GM19438 (cell line): ENCODE data around the gene TMEM184B.

Experiments used
- ATAC-seq: cut with Tn5 transposase; IDR thresholded peaks from one replicate; pipeline ENCODE4 v1.9.1; 2021; ENCODE audit warnings: low read depth; ENCODE audit not compliant: unreplicated experiment

TMEM184B gene

GRCh38 chr22:38308791-38309498 lies 36.1 kb upstream of the TMEM184B start:
- ATAC-seq, result no peak

- ATAC-seq, result peak; percentile 68
Measured at GRCh38 chr22:38305471-38306448, 33.0 kb upstream of the TMEM184B start.

- ATAC-seq, result no peak
Measured at GRCh38 chr22:38304526-38304925, 31.7 kb upstream of the TMEM184B start.

- ATAC-seq, result no peak
Measured at GRCh38 chr22:38303974-38304373, 31.2 kb upstream of the TMEM184B start.

GRCh38 chr22:38302906-38303305 lies 30.1 kb upstream of the TMEM184B start:
- no peak for ATAC-seq

GRCh38 chr22:38300946-38301345 lies 28.1 kb upstream of the TMEM184B start:
- ATAC-seq, result no peak

- no peak for ATAC-seq
Measured at GRCh38 chr22:38300197-38300945, 27.6 kb upstream of the TMEM184B start.

GRCh38 chr22:38299770-38300102 lies 26.9 kb upstream of the TMEM184B start:
- no peak for ATAC-seq

- no peak for ATAC-seq
Measured at GRCh38 chr22:38298312-38299005, 25.6 kb upstream of the TMEM184B start.

GRCh38 chr22:38296372-38296771 lies 23.6 kb upstream of the TMEM184B start:
- ATAC-seq, result no peak

- ATAC-seq, result no peak
Measured at GRCh38 chr22:38295863-38296262, 23.1 kb upstream of the TMEM184B start.

- no peak for ATAC-seq
Measured at GRCh38 chr22:38295339-38295738, 22.5 kb upstream of the TMEM184B start.

- no peak for ATAC-seq
Measured at GRCh38 chr22:38294193-38294592, 21.4 kb upstream of the TMEM184B start.

- no peak for ATAC-seq
Measured at GRCh38 chr22:38292694-38293093, 19.9 kb upstream of the TMEM184B start.

GRCh38 chr22:38291201-38291777 lies 18.5 kb upstream of the TMEM184B start:
- no peak for ATAC-seq

GRCh38 chr22:38290347-38290746 lies 17.5 kb upstream of the TMEM184B start:
- no peak for ATAC-seq

GRCh38 chr22:38289583-38290082 lies 16.8 kb upstream of the TMEM184B start:
- no peak for ATAC-seq

- no peak for ATAC-seq
Measured at GRCh38 chr22:38286915-38287669, 14.3 kb upstream of the TMEM184B start.

- ATAC-seq, result no peak
Measured at GRCh38 chr22:38285018-38285417, 12.2 kb upstream of the TMEM184B start.
